ENCODE measurements around the gene BCAT1.

BCAT1 gene

DNA sequence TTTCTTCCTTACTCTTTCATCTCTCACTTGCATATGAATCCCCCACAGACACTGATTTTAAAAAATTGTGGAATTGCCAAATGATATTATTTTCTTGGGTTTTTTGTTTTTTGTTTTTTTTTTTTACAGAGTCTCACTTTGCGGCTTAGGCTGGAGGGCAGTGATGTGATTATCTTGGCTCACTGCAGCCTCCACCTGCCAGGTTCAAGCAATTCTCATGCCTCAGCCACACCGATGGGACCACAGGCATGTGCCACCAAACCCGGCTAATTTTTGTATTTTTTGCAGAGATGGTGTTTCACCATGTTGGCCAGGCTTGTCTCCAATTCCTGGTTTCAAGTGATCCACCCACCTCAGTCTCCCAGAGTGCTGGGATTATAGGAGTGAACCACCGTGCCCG is 68.2 kb downstream of the BCAT1 start:
- TF ChIP-seq EZH2phosphoT487 (IDR thresholded peaks at IDR 0.05; ENCODE audit: borderline replicate concordance, low read length): no peak
- TF ChIP-seq, protein P1, sequence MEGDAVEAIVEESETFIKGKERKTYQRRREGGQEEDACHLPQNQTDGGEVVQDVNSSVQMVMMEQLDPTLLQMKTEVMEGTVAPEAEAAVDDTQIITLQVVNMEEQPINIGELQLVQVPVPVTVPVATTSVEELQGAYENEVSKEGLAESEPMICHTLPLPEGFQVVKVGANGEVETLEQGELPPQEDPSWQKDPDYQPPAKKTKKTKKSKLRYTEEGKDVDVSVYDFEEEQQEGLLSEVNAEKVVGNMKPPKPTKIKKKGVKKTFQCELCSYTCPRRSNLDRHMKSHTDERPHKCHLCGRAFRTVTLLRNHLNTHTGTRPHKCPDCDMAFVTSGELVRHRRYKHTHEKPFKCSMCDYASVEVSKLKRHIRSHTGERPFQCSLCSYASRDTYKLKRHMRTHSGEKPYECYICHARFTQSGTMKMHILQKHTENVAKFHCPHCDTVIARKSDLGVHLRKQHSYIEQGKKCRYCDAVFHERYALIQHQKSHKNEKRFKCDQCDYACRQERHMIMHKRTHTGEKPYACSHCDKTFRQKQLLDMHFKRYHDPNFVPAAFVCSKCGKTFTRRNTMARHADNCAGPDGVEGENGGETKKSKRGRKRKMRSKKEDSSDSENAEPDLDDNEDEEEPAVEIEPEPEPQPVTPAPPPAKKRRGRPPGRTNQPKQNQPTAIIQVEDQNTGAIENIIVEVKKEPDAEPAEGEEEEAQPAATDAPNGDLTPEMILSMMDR (IDR thresholded peaks at IDR 0.05; ENCODE audit: low read depth, low read length, poor library complexity, severe bottlenecking): no peak

DNA sequence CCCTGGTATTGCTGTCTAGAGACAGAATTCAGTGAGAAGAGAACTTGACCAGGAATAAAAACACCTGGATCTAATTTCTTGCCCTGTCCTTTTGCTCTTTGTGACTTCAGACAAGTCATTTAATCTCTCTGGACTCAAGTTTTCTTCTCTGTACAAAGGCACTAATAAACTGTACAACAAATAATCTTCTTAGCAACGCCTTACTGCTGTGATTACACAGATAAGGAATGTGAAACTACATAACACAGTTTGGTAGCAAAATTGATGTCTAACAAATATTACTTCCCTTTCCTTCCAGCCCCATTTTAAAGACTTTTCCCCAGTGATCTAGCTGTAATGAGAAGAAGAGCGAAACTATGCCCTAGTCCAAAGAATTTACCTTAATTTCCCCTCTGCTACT is 69.3 kb downstream of the BCAT1 start:
- Histone ChIP-seq H3K27ac (ENCODE audit: low read depth, low read length) (no peak overlapping the region), H3F3A (ENCODE audit: control insufficient read depth, insufficient read depth) (no peaks in the 10 kb centered on the region; the same call in 1 of the 2 replicates), H3K4me1 (ENCODE audit: control insufficient read depth, low read length) (no peaks in the 10 kb centered on the region), H3K4me3 (ENCODE audit: low read length) (no peak overlapping the region), H3K79me2 (ENCODE audit: control insufficient read depth, low read length) (peaks cover 16% of the 10 kb centered on the region), H4K20me1 (ENCODE audit: control insufficient read depth, insufficient read depth, low read depth, low read length) (no peaks in the 10 kb centered on the region), H3K4me2 (ENCODE audit: low read length) (no peak overlapping the region), H3K9me3 (ENCODE audit: control insufficient read depth, insufficient read depth, low read length) (no peaks in the 10 kb centered on the region), H3K36me3 (ENCODE audit: control insufficient read depth, low read length) (peaks cover 78% of the 10 kb centered on the region), H3K27me3 (ENCODE audit: control insufficient read depth, low read length) (no peaks in the 10 kb centered on the region), H3K9me2 (replicated peaks; ENCODE audit: control insufficient read depth, low read length) (no peaks in the 10 kb centered on the region)
- TF ChIP-seq, protein P1 (IDR thresholded peaks at IDR 0.05; ENCODE audit: low read depth, low read length, poor library complexity, severe bottlenecking): no peak
- TF ChIP-seq EZH2phosphoT487 (IDR thresholded peaks at IDR 0.05; ENCODE audit: borderline replicate concordance, low read length): no peak

More for the DNA sequence above, 68.2 kb downstream of the BCAT1 start:
- Histone ChIP-seq H3K79me2 (ENCODE audit: control insufficient read depth, low read length) (peaks cover 20% of the 10 kb centered on the region), H4K20me1 (ENCODE audit: control insufficient read depth, insufficient read depth, low read depth, low read length) (no peaks in the 10 kb centered on the region), H3K9me3 (ENCODE audit: control insufficient read depth, insufficient read depth, low read length) (no peaks in the 10 kb centered on the region), H3K27me3 (ENCODE audit: control insufficient read depth, low read length) (no peaks in the 10 kb centered on the region), H3K4me3 (ENCODE audit: low read length) (no peak overlapping the region), H3K4me1 (ENCODE audit: control insufficient read depth, low read length) (no peaks in the 10 kb centered on the region), H3K27ac (ENCODE audit: low read depth, low read length) (no peak overlapping the region), H3K9me2 (replicated peaks; ENCODE audit: control insufficient read depth, low read length) (no peaks in the 10 kb centered on the region), H3K4me2 (ENCODE audit: low read length) (no peak overlapping the region), H3F3A (ENCODE audit: control insufficient read depth, insufficient read depth) (no peaks in the 10 kb centered on the region; the same call in 1 of the 2 replicates), H3K36me3 (ENCODE audit: control insufficient read depth, low read length) (peaks cover 72% of the 10 kb centered on the region)

DNA sequence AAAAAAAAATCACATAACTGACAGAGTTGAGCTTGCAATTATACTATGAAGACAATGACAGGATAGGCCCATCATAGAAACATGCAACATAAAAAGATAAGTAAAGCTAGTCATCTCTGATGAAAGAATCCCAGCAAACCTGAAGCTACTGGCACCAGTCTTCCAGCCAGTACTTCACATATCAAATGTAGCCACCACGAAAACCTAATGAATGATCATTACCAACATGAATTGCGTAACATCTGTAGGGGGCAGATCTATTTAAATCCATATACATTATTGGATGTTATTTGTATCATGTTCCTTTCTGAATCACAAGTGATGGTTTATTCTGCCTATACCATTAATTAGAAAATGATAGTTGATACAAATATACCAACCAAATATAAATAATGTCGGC is 73.9 kb downstream of the BCAT1 start:
- no peak for TF ChIP-seq EZH2phosphoT487 (IDR thresholded peaks at IDR 0.05; ENCODE audit: borderline replicate concordance, low read length)
- TF ChIP-seq, protein P1 (IDR thresholded peaks at IDR 0.05; ENCODE audit: low read depth, low read length, poor library complexity, severe bottlenecking): no peak
- H3K36me3 ChIP-seq (ENCODE audit: control insufficient read depth, low read length): peaks cover 92% of the 10 kb centered on the region
- no peak overlapping the region for H3K4me3 ChIP-seq (ENCODE audit: low read length)

More for the DNA sequence above, 73.9 kb downstream of the BCAT1 start:
- Histone ChIP-seq H3K79me2 (ENCODE audit: control insufficient read depth, low read length) (no peaks in the 10 kb centered on the region), H3K9me2 (replicated peaks; ENCODE audit: control insufficient read depth, low read length) (no peaks in the 10 kb centered on the region), H3K27ac (ENCODE audit: low read depth, low read length) (no peak overlapping the region), H3K4me1 (ENCODE audit: control insufficient read depth, low read length) (no peaks in the 10 kb centered on the region), H3K27me3 (ENCODE audit: control insufficient read depth, low read length) (no peaks in the 10 kb centered on the region), H4K20me1 (ENCODE audit: control insufficient read depth, insufficient read depth, low read depth, low read length) (no peaks in the 10 kb centered on the region), H3F3A (ENCODE audit: control insufficient read depth, insufficient read depth) (no peaks in the 10 kb centered on the region; the same call in 1 of the 2 replicates), H3K9me3 (ENCODE audit: control insufficient read depth, insufficient read depth, low read length) (no peaks in the 10 kb centered on the region), H3K4me2 (ENCODE audit: low read length) (no peak overlapping the region)

All from DOHH2 (cell line).